IPS-20b (cell line): ENCODE data around the gene RIC3.

Source experiments
- H3K27ac ChIP-seq: one replicate; pipeline ENCODE4 v1.5.1; 2013; ENCODE audit warnings: low read length
- H3K27me3 ChIP-seq: 2 replicates; pipeline ENCODE4 v1.6.1; 2013; ENCODE audit warnings: mild to moderate bottlenecking, low read length, inconsistent platforms; ENCODE audit not compliant: insufficient read depth
- H3K36me3 ChIP-seq: 2 replicates; pipeline ENCODE4 v1.6.1; 2013; ENCODE audit warnings: low read depth, mild to moderate bottlenecking, inconsistent platforms, low read length, moderate library complexity; ENCODE audit not compliant: insufficient read depth
- H3K4me1 ChIP-seq: 2 replicates; pipeline ENCODE4 v1.6.1; 2013; ENCODE audit warnings: mild to moderate bottlenecking, control low read depth, inconsistent platforms, low read length, moderate library complexity; ENCODE audit not compliant: insufficient read depth
- H3K4me3 ChIP-seq: 2 replicates; pipeline ENCODE4 v1.5.1; 2013; ENCODE audit warnings: mild to moderate bottlenecking, low read length, inconsistent platforms
- H3K9ac ChIP-seq: 2 replicates; pipeline ENCODE4 v1.6.1; 2013; ENCODE audit warnings: low read depth, mild to moderate bottlenecking, inconsistent platforms, low read length, moderate library complexity
- H3K9me3 ChIP-seq: 2 replicates; pipeline ENCODE4 v1.6.1; 2013; ENCODE audit warnings: mild to moderate bottlenecking, low read depth, low read length, inconsistent platforms; ENCODE audit not compliant: insufficient read depth

The RIC3 gene

DNA sequence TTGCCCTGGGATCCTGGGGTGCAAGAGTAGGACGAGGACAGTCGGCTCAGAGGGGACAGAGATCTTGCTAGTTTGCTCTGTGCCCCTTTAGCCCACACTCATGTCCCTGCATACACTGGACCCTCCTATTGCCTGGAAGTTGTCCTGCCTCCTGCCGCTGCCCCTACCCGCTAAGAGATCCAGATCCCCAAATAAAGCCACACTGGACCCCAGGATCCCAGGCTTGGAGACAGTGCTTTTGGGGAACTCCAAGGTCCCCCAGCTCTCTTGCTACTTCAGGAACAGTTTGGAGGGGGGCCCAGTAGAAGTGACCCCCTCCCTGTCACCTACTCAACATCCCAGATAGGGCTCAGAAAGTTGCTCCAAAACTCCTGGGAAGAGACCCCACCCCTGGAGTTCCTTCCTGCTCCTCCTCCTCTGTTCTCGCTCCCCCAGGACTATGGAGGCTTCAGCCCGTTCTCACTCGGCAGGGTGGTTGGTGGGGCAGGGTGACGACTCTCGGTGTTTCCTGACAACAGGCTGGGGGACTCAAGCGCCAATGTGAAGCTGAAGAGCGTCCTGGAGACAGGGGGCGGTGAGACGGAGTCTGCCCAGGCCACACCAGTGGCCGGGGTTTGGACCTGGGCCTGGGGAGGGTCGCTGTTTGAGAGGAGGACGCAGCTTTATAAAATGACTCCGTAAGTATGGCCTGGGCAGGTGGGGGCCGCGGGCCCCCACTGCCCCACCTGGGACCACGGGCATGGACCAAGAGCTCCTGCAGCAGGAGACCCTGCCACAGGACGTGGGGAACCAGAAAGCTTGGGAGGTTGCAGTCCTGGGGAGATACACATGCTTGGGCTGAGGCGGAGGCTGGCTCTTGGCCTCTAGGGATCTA is 107.0 kb downstream of the RIC3 start:
- Histone ChIP-seq H3K4me3 (no peak overlapping the region), H3K9me3 (no peaks in the 10 kb centered on the region), H3K27ac (no peak overlapping the region), H3K36me3 (no peaks in the 10 kb centered on the region), H3K4me1 (no peaks in the 10 kb centered on the region), H3K9ac (no peak overlapping the region), H3K27me3 (no peaks in the 10 kb centered on the region; the same call in 1 of the 2 replicates)

DNA sequence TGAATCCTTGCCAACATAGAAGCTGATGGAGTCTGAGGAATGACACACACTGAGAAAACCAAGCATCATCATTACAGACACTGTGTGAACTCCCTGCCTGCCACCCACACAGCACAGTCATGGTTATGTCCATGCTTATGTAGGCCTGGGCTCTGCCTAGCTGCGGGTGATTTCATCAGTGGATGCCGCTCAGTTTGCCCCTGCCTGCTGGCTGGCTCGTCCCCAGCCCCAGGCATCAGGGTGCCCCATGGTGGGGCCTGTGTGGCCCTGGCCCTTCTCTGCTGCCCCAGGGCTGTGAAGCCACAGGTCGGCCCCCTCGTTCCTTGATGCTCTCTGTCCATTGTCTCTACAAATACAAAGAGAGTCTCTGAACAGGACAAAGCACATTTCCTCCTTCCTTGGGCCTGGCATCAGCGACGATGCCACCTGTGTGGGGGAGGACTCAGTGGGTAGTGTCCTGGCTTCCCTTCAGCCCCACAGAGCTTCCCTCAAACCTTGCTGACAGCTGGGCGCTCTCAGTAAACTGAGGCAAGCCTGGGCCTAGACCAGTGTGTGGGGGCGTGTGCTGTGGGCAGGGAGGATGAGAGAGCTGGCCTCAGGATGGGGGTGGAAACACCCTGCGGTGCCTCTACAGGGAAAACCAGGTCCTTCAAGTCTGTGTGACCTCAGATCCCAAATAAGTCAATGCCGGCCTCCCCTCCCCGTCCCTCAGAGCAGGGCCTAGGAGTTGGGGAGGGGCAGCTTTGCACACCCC is 107.8 kb downstream of the RIC3 start:
- Histone ChIP-seq H3K27ac (no peak overlapping the region), H3K36me3 (no peaks in the 10 kb centered on the region), H3K4me3 (no peak overlapping the region), H3K9me3 (no peaks in the 10 kb centered on the region), H3K4me1 (no peaks in the 10 kb centered on the region), H3K9ac (no peak overlapping the region), H3K27me3 (no peaks in the 10 kb centered on the region)

DNA sequence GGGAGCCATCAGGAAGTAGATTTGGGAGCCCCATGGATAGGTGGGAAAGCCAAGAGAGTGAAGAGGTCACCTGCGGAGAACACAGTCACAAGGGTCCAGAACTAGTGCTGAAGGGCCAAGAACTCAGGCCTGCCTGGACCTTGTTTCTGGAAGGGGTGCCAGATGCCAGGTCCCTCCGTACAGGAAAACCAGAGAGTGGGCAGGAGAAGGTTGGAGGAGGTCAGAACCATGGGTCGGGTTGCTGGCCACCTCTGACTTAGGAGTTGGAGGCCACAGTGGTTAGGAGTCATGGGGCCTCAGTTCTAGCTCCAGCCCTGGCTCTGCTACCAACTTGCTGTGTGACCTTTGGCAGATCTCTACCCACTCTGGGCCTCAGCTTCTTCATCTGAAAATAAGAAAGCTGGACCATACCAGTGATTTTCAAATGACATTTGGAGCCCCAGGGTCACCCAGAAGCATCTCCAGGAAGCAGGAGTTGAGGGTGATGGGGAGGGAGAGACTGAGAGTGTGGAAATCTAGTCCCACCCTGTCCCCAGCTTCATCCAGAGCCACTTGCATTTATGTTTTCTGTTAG is 108.6 kb downstream of the RIC3 start:
- no peak overlapping the region for H3K4me3 ChIP-seq
- no peaks in the 10 kb centered on the region for H3K27me3 ChIP-seq
- H3K9ac ChIP-seq: no peak overlapping the region
- H3K9me3 ChIP-seq: no peaks in the 10 kb centered on the region
- no peaks in the 10 kb centered on the region for H3K4me1 ChIP-seq
- no peaks in the 10 kb centered on the region for H3K36me3 ChIP-seq
- H3K27ac ChIP-seq: no peak overlapping the region

DNA sequence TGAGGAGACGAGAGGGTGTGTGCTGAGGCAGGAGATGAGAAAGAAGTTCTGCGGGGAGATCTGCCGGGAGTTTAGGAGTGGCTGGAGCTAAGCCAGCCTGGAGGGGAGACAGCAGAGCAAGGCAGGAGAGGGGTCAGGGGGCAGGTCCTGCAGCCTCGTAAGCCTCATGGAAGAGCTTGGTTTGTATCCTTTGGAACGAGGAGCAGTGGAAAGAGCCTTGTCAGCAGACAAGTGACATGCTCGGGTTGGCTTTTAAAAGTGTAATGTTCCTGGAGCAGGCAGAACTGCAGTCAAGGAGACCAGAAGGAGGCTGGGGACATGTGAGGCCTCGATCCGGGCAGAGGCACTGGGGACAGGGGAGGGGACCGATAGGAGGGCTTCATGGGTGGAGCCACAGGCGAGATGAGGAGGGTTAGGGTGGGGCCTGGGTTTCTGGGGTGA is 109.2 kb downstream of the RIC3 start:
- Histone ChIP-seq H3K36me3 (no peaks in the 10 kb centered on the region), H3K9ac (no peak overlapping the region), H3K9me3 (no peaks in the 10 kb centered on the region), H3K27ac (no peak overlapping the region), H3K4me1 (no peaks in the 10 kb centered on the region), H3K27me3 (no peaks in the 10 kb centered on the region), H3K4me3 (no peak overlapping the region)

DNA sequence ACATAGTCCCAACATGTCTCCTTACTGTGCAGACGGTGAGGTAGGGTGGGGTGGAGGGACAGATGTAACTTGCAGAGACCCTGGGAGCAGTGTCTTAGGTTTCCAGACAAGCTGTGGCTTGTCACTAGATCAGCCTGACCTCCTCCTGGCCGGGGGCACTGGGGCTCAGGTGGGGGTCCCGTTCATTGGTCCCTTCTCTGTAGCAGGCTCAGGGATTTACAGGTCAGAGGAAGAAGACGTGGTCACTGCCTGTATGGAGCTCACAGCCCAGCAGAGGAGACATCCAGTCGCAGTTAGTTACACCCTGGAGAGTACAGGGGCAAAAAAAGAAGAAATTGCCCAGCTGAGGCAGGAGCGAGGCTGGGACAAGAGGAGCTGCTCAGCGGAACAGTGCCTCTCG is 109.8 kb downstream of the RIC3 start:
- H3K9me3 ChIP-seq: no peaks in the 10 kb centered on the region
- no peak overlapping the region for H3K9ac ChIP-seq
- no peaks in the 10 kb centered on the region for H3K36me3 ChIP-seq
- H3K27me3 ChIP-seq: no peaks in the 10 kb centered on the region
- no peaks in the 10 kb centered on the region for H3K4me1 ChIP-seq
- H3K27ac ChIP-seq: no peak overlapping the region
- H3K4me3 ChIP-seq: no peak overlapping the region

DNA sequence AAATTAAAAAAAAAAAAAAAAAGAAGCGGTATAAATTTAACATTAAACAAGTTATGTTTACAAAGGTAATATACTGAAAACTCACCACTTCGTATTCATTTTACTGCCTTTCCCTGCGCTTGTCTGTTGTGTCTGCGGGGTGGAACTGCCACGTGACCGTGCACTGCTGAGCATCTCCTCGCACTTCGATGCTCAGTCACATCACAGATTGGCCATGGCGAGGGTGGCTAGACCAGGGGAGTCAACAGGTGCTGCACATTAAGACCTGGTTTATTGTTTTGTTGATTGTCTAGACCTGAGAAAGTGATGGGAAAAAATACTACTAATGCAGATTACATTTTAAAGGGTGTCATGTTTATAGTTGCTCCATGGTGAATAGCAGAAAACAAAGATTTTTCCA is 110.6 kb downstream of the RIC3 start:
- Histone ChIP-seq H3K4me3 (no peak overlapping the region), H3K27me3 (no peaks in the 10 kb centered on the region), H3K9me3 (no peaks in the 10 kb centered on the region), H3K9ac (no peak overlapping the region), H3K36me3 (no peaks in the 10 kb centered on the region), H3K27ac (no peak overlapping the region), H3K4me1 (no peaks in the 10 kb centered on the region)

DNA sequence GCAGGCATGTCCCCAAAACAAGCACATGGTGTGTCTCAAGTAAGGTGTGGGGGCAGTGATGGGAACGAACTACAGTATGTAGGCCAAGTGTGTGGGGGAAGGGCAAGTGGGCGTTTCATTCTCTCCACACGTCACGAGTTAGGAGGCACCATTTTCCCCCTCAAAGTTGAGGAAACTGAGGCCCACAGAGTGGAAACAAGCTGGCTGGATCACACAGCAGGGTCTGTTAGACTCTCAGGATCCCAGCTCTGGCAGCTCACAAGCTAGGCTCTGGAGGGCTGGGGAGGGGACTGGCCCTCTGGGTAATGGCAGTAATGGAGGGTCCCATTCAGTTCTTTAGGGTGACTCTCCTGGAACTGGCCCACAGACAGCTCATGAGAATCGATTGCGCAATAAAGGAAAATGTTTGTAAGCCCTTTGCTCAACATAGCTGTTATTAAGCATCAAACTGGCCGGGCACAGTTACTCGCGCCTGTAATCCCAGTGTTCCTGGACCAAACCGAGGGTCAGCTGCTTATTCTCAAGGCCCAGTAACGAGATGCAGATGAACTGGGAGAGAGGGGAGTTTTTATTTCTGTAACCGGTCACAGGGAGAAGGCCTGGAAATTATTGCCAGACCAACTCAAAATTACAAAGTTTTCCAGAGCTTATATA is 111.9 kb downstream of the RIC3 start:
- no peak overlapping the region for H3K9ac ChIP-seq

More for the DNA sequence above, 111.9 kb downstream of the RIC3 start:
- H3K27me3 ChIP-seq: no peaks in the 10 kb centered on the region
- no peaks in the 10 kb centered on the region for H3K36me3 ChIP-seq
- no peak overlapping the region for H3K27ac ChIP-seq
- H3K4me3 ChIP-seq: no peak overlapping the region
- no peaks in the 10 kb centered on the region for H3K4me1 ChIP-seq
- no peaks in the 10 kb centered on the region for H3K9me3 ChIP-seq
